LHCN-M2 (cell line): Measurements from ENCODE around the gene KDM8. TPM values are rescaled to one million over a fixed set of nuclear protein-coding genes. Genes with fewer than 3 reads are reported as not detected.

Experiments used
- DNase-seq: peaks from one replicate; pipeline ENCODE4 v3.0.0-alpha.2; 2012; ENCODE audit warnings: low read depth
- total RNA-seq: library from RNA; depleted of rRNA; stranded (reverse); fragments of >200 nt; gene quantifications from 2 replicates; pipeline ENCODE4 v1.2.3, GENCODE V29; 2014

The KDM8 gene
- total RNA-seq, 1 experiment from 2014 or later: 4.5 TPM

DNA sequence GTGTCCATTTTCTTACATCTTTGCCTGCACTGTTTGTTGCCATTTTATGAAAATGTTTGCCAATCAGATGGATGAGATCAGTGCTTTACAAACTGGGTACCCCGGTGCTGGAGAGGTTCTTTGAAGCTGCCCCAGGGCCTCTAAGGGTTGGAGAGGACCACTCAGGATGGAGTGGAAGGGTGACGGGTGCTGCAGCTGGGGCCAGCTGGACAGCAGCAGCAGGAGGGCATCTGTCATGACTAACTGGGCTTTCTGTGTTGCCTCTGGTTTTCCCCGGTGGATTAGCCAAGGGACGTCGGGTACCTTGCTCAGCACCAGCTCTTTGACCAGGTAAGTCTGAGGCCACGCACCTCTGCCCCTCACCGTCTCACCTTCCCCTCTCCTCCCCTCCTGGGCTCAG, 12.3 kb downstream of the KDM8 start:
- DNase-seq: no peak

DNA sequence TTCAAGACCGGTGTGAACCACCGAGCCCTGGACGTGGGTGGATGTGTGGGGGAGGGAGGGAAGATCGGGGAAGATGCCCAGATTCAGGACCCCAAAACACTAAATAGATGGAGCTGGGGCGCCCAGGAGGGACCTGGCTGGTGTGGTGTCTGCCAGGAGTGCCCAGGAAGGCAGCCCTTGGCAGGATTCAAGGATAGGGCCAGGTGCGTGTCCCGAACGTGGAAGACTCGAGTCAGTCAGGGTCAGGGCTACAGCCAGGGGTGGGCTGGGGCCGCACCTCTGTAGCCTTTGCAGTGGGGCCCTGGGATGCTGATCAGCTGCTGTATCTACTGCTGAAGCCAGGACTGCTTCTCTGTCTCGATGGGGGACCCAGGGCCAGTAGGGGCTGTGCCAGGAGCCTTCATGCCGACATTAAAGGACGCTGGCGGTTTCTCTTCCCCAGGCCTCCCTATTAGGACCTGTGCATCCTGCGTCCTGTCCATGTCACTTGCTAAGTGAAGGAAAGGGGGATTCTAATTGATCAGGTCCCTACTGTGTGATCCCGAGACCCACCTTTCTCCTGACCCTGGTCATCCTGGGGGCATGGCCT, 13.1 kb downstream of the KDM8 start:
- no peak for DNase-seq

DNA sequence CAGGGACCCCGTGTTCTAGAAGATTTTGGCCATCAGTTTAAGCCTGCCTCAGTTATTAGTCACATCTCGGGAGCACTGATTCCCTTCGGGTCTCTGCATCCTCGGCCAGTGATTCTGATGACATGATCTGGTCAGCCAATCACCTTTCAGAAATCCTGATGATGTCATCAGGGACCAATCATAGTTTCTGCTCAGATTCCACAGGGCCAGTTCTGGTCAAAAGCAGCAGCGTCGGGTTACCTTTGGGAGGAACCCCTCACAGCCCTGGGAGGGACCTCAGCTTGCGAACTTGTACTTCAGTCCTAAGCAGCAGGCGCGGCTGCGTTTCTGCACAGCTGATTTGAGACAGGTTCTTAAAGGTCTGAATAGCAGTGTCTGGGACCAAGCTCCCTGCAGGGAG, 13.9 kb downstream of the KDM8 start:
- peak; percentile 82 for DNase-seq

DNA sequence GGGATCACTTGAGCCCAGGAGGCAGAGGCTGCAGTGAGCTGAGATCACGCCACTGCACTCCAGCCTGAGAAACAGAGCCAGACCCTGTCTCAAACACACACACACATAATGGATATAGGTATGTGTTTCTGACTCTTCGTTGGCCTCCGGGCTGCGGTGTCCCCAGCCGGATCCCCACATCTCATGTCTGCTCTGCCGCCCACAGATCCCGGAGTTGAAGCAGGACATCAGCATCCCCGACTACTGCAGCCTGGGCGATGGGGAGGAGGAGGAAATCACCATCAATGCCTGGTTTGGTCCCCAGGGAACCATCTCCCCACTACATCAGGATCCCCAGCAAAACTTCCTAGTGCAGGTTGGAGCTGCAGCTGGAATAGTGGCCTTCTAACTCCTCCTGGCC, 15.4 kb downstream of the KDM8 start:
- no peak for DNase-seq

DNA sequence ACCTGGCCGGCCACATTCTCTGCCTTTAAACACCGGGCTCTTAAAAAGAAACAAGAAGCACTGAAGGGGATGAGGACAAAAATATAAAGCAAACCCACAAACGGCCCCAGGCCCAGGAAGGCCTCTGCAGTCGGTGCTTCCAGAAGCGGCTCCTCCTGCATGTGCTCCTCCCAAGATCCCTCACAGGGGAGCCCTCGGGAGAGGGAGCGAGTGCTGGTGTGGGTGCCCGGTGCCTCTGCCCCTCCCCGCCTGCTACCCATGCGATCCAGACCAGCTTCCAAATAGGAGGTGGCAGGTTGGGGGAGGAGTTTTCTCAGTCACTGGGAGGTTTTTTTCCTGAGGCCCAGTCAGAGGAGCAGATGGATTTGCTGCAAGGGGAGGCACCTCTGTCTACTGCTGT, 15.8 kb downstream of the KDM8 start:
- DNase-seq: no peak

DNA sequence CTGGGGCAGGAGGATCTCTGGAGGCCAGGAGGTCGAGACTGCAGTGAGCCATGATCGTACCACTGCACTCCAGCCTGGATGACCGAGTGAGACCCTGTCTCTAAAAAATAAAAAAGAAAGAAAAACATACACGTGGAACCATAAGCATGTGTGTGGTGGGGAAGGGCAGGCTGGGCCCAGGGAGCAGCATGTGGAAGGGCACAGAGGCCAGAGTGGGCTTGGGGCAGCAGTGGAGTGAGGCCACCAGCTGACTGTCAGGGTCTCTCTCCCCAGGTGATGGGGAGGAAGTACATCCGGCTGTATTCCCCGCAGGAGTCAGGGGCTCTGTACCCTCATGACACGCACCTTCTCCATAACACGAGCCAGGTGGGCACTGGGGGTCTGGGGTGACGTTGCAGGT, 16.8 kb downstream of the KDM8 start:
- DNase-seq: no peak

DNA sequence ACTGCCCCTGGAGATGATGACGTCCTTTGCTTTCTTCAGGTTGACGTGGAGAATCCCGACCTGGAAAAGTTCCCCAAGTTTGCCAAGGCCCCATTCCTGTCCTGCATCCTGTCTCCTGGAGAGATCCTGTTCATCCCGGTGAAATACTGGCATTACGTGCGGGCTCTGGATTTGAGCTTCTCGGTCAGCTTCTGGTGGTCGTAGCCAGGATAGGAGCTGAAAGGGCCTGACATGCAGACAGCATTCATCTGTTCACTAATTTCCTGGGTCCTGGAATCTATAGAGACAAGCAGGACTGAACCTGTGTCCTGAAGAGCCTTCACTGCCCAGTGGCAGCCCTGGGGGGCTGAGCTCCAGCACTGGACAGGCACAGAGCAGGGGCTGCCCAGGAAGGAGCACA, 17.2 kb downstream of the KDM8 start:
- no peak for DNase-seq

DNA sequence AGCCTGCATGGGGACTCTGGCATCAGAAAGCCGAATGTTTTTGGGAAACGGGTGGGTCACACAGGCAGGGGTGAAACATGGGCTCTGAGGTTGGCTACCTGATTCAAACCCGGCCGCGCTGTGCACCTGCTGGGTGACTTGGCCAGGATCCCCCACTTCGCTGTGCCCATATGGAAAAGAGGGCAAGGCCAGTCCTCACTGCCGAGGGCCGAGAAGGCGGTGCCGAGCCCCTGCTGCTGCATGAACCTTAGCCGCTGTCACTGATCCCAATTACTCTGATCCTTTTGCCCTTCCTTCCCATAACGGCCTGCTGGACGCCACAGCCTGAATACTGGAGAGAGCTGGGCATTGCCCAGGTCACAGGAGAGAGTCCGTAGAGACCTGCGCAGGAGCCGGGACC, 17.7 kb downstream of the KDM8 start:
- no peak for DNase-seq

DNA sequence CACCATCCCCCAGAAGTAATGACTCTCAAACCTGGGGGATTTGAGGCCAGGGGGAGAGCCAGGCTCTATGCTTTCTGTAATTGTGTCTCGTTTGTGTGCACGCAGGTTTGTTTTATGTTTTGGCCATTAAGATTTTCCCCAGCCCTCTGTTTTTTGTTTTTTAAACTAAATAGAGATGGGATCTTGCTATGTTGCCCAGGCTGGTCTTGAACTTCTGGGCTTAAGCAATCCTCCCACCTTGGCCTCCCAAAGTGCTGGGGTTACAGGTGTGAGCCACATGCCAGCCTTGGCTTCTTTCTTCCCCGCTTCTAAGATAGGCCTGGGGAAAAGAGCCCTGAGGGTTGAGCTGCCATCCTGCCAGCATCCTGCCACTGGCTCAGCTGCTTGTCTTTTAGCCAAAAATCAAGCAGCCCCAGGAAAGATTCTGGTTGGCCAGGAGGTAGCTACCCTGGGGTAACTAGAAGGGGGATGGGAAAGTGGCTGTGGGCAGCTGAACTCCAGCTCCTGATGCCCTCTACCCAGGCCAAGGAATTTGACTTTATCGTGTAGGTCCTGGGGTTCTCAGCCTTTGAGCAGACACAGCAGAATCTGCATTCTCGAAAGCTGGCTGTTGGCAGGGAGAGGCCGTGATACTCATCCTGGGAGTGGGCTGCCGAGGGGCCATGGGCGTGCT, 18.4 kb downstream of the KDM8 start:
- DNase-seq: no peak

DNA sequence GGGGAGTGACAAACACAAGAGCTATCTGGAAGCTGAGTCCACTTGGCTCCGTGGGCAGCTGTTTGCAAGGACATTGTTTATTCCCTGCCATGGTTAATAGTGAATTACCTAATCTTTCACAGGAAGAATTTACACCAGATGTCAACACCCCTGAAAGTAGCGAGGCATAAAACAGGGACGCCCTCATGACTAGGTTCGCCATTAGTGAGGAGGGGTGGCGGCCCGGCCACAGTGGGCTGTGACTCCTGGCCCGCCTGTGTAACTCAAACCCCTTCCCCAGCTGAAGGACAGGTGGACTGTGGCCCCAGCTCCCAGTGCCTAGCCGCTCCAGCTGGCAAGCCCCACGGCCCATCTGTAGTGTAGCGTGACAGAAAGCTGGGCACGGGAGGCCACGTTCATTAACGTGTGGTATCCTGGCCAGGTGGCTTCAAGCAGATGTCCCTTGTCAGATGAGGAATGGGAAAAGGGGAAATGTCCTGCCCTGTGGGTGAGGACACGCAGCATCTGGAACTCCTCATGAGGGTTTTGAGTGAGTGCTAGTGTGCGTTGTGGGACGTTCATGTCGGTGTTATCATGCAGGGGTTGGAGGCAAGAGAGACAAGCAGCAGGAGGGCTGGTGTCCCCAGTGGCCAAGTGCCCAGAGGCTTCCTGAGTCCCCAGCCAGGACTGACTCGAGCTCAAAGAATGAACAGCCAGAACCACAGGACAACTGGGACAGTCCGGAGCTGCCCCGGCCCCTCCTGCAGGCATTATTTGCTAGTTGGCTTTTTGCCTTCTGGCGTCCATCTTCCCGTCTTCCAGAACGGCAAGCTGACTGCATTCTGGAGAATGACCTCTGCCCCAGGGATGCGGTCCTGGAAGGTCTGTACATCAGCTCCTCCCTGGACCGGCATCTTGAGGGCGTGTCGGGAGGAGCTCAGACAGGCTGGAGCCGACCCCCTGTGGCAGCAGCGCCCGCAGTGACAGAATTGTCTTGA, 19.2 kb downstream of the KDM8 start:
- DNase-seq: peak; percentile 62

DNA sequence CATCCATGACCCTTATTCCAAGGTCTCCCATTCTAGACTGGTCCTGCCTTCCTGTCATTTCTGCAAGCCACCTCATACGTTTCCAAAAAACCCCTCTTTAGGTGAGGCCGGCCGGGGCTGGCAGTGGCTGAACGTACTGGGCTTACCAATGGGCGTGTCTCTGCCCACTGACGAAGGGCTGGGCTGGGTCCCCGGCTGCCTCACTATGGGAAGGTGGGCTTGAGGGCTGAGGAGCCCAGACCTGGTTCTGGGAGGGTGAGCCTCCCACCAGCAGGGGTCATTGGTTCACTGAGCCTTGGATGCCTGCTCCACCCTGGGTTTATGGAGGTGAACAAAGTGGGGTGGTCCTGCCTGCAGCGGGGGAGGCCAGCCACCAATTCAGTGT, 19.9 kb downstream of the KDM8 start:
- no peak for DNase-seq

DNA sequence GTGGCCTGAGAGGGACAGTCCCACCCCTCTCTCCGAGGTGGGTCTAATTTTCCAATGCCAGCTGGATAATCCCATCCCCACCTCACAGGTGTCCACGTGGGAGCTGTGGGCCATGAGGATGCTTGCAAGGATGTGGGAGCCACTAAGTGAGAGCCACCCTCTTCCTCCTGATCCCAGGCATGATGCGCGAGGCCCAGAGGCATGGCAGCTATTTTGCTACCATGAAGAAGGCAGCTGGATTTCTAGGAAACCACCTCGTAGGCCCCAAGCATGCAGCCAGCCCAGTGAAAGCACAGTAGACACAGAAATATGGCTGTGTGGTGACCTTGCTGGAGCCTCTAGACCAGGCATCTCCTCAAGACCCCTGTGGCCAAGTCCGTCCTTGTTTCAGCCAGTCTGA, 20.4 kb downstream of the KDM8 start:
- DNase-seq: no peak

DNA sequence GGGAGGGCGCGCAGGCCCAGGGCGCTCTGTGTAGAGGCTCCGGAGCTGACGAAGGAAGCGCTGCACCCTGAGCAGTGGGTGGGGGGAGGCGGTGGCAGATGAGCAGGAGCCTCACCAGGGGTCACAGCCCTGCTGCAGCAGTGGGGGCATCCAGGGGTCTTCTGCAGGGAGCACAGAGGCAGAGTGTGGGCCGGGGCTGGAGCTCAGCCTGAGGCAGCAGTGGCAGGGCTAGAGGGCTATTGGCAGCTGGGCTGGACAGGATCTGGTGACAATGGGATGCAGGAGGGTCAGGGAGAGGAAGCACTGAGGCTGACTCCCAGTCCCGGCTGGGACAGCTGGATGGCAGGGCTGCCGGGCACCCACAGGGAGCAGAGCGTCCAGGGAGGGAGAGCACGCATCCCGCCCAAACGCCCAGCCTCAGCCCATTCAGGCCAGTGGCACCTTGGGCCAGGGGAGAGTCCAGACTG, 21.0 kb downstream of the KDM8 start:
- DNase-seq: no peak

DNA sequence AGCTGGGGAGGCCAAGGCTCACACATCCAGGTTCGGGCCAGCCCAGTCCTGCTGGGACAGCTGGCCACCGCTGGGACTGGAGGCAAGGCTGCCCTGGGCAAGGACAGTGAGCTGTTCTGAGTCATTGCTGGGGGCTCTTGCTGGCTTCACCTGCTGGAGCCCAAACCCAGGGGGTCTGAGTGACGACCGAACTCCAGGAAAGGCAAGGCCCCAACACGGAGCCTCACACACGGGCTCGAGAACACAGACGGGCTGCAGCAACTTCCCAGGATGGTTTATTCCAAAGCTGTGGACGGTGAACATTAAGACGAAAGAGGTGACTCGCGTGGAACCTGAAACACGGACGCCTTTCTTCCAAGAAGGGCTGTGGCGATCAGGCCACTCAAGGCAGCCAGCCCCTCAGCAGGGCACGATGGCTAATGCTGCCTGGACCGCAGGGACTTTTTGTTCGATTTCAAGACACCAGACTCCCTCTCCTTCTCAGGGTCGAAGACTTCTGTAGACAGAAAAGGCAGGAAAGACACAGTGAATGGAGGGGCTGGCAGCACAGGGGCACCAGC, 21.5 kb downstream of the KDM8 start:
- no peak for DNase-seq

DNA sequence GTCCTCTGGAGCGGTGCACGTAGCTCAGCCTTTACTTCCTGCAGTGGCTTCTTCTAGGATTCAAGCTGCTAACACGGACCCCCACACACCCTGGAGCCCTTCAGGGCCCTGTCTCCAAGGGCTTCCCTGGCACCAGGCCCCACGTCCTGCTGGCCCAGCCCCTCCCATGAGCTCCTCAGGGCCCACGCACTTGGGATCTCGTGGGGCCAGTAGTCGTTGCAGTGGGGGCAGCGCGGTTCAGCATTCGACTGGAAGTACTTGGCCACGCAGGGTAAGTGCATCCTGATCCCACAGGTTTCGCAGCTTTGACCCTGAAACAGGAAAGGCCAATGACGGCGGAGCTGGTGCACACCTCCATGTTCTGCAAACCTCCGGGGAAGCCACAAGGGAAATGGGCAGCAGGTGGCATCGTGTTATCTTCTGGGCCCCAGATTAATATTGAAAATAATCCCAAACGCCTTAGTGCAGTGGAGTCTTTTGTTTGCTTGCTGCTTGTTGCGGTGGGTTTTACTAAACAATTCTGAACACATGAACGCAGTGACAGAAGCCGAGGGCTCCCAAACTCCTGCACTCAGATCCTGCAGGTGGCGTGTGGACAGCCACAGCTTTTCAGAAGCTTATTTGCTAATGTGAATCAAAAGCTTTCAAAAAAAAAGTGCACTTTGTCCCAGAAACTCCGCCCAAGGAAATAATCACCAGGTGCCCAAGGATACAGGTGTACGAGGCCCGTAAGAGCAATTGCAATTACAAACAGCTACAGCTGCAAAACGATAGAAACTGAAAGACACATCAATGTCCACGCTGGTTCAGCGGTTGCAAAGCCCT, 22.4 kb downstream of the KDM8 start:
- no peak for DNase-seq

DNA sequence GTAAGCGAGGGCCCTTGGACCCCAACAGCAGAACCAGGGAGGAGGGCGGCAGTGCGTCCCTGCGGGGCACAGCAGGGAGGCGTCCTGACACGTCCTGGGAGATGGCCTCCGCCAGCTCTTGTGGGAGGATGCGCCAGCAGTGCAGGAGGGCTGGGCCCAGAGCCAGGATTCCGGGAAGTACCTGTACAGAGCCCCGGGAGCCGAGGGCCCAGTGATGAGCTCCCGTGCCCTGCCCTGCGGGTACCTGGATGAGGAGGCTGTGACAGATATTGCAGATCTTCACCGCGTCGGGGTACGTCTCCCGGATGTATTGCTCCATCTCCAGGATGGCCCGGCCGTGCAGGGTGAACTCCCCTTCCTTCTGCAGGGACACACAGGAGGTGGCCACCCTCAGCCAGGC, 23.1 kb downstream of the KDM8 start:
- no peak for DNase-seq

DNA sequence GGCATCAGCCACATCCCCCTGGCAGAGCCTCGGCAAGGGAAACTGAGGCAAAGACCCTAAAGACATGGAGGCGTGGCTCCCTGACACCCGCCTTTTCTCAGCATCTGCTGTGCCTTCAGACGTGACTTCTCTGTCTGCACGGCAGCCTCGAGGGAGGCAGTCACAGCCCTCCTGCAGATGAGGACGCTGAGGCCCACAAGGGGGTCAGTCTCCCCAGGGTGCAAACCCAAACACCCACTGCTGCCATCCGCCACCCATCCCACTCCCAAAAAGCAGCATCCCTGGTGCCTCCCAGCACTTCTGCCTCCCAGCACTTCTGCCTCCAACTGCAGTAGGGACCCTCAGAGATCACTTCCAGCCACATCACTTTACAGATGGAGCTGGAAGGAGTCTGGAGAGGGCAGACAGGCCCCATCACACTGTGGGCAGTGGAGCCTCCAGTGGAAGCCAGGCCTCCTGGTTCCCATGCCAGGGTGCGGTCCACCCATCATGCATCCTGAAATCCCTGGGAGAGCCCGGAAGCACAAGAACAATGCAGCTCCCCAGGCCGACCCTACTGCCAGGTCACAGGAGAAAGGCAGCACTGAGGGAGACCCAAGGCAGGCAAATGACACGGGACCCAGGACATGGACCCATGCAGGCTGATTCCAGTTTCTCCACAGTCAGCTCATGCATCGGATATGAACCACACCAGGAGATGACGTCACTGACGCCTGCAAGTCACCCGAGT, 23.8 kb downstream of the KDM8 start:
- no peak for DNase-seq

DNA sequence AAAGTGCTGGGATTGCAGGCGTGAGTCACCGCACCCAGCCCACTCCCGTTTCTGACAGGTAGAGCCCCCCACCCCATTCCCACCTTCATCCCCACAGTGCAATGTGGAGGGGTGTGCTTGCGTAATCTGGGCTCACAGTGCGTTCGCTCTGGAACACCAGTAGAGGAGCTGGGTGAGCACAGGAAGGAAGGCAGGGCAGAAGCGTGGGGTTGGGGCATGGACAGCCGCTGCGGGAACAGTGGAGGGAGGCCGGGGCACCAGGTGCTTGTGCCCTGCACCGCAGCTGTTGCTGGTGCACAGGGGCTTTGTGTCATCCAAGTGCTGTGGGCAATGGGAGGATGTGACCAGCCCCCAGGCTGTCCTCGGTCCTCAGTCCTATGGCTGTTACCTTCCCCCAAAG, 24.7 kb downstream of the KDM8 start:
- DNase-seq: no peak

DNA sequence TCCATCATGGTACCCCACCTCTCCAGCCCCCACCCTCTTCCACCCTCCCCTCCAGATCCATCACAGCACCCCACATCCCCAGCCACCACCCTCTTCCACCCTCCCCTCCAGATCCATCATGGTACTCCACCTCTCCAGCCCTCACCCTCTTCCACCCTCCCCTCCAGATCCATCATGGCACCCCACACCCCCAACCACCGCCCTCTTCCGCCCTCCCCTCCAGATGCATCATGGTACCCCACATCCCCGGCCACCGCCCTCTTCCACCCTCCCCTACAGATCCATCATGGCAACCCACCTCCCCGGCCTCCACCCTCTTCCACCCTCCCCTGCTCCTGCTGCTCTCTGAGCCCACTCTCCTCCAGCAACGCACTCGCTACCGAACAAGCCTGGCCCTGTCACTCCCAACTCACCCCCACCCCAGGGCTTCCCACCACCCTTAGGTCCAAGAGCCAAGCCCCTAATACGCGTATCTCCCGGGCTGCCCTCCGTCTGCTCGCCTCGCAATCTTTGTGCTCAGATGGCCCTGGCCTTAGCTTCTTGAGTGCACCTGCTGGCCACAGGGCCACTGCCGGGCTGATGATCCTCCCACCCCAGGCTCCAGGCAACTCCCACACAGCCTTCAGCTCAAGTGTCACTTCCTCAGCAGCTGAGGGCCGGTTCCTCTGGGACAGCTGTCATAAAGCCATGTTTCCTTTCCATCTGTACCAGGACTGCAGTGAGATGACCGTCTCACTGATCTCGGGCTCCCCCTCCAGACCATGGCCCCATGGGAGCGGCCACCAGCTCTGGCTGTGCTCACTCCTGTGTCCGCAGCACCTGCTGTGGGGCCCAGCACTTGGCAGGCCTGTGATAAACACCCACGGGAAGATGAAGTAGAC, 25.5 kb downstream of the KDM8 start:
- DNase-seq: peak; percentile 73
